HG03439 (cell line): Measurements from ENCODE around the gene CHTF8.
"Not testable (repeated sequence)": the region's sequence is repeated elsewhere in the genome, so short reads cannot be mapped to it uniquely, and the experiment has no call there.

ENCODE experiments used
- ATAC-seq: cut with Tn5 transposase; IDR thresholded peaks from one replicate; pipeline ENCODE4 v1.9.1; 2021; ENCODE audit warnings: mild to moderate bottlenecking, moderate library complexity; ENCODE audit not compliant: unreplicated experiment

CHTF8 gene

GRCh38 chr16:69139464-69139863 lies 7.1 kb upstream of the CHTF8 start:
- not testable (repeated sequence) for ATAC-seq

GRCh38 chr16:69138608-69139007 lies 6.2 kb upstream of the CHTF8 start:
- no peak for ATAC-seq

- ATAC-seq = no peak
Observed at GRCh38 chr16:69133373-69133954, 1.1 kb upstream of the CHTF8 start.

- peak; percentile 39 for ATAC-seq
Observed at GRCh38 chr16:69131839-69132423, 457 bp downstream of the CHTF8 start.

GRCh38 chr16:69131167-69131838 lies 1.1 kb downstream of the CHTF8 start:
- ATAC-seq = no peak

- ATAC-seq = no peak
Observed at GRCh38 chr16:69130461-69130860, 1.9 kb downstream of the CHTF8 start.

- no peak for ATAC-seq
Observed at GRCh38 chr16:69127966-69128510, 4.3 kb downstream of the CHTF8 start.

GRCh38 chr16:69126801-69127200 lies 5.6 kb downstream of the CHTF8 start:
- not testable (repeated sequence) for ATAC-seq

- no peak for ATAC-seq
Observed at GRCh38 chr16:69126221-69126620, 6.2 kb downstream of the CHTF8 start.

- not testable (repeated sequence) for ATAC-seq
Observed at GRCh38 chr16:69124961-69125360, 7.4 kb downstream of the CHTF8 start.

- not testable (repeated sequence) for ATAC-seq
Observed at GRCh38 chr16:69124406-69124805, 8.0 kb downstream of the CHTF8 start.

GRCh38 chr16:69123910-69124309 lies 8.5 kb downstream of the CHTF8 start:
- ATAC-seq = no peak

GRCh38 chr16:69120096-69120664 lies 12.2 kb downstream of the CHTF8 start:
- no peak for ATAC-seq

- no peak for ATAC-seq
Observed at GRCh38 chr16:69119536-69119935, 12.9 kb downstream of the CHTF8 start.

- ATAC-seq = no peak
Observed at GRCh38 chr16:69118994-69119393, 13.4 kb downstream of the CHTF8 start.

GRCh38 chr16:69118468-69118867 lies 13.9 kb downstream of the CHTF8 start:
- no peak for ATAC-seq

GRCh38 chr16:69116906-69117305 lies 15.5 kb downstream of the CHTF8 start:
- ATAC-seq = no peak

GRCh38 chr16:69116256-69116875 lies 16.0 kb downstream of the CHTF8 start:
- no peak for ATAC-seq

GRCh38 chr16:69115837-69116236 lies 16.6 kb downstream of the CHTF8 start:
- ATAC-seq = no peak

GRCh38 chr16:69115361-69115760 lies 17.0 kb downstream of the CHTF8 start:
- no peak for ATAC-seq

- no peak for ATAC-seq
Observed at GRCh38 chr16:69114976-69115355, 17.4 kb downstream of the CHTF8 start.
